CD4-positive, alpha-beta T cell (primary cell): ENCODE results near the gene OR5AS1. TPM values are rescaled to one million over a fixed set of nuclear protein-coding genes. Genes with fewer than 3 reads are reported as not detected.

Source experiments
- ATAC-seq: fragments of 200-7000 bp; cut with Tn5 transposase; one replicate; pipeline ENCODE4 v1.10.0; 2022; ENCODE audit warnings: mild to moderate bottlenecking; ENCODE audit not compliant: poor library complexity
- CTCF ChIA-PET: fragments of 350-600 bp; sonication (Branson Sonifier 250); formaldehyde crosslinking; loops from one replicate; lab custom pipeline; 2021; ENCODE audit warnings: antibody characterized with exemption, inconsistent platforms; lab: Charles Lee
- POLR2A ChIA-PET: fragments of 350-600 bp; sonication (Branson Sonifier 250); formaldehyde crosslinking; loops from one replicate; lab custom pipeline; 2021; ENCODE audit warnings: antibody characterized with exemption, inconsistent platforms; lab: Charles Lee
- DNase-seq, 14 experiments: peaks; one replicate each; pipeline ENCODE4 v3.0.0-alpha.2; 2013 to 2020; ENCODE audit warnings: mixed read lengths in 2 of 14
- H3K27ac ChIP-seq, 2 donors: one replicate each; pipeline versions ENCODE4 v1.5.1 to v1.7.0; 2013; ENCODE audit warnings: low read length in 2 of 2, low read depth in 1 of 2, mild to moderate bottlenecking in 1 of 2
- H3K27me3 ChIP-seq, 2 experiments: 1 replicate in 1 of 2; 2 replicates in 1 of 2; pipeline versions ENCODE4 v1.6.1 to v1.7.0; 2013; ENCODE audit warnings: low read length in 2 of 2, control low read depth in 1 of 2, mild to moderate bottlenecking in 1 of 2, moderate library complexity in 1 of 2; ENCODE audit not compliant: insufficient read depth in 2 of 2, control insufficient read depth in 1 of 2
- H3K36me3 ChIP-seq: one replicate; pipeline ENCODE4 v1.6.1; 2013; ENCODE audit warnings: low read length, control low read depth; ENCODE audit not compliant: insufficient read depth
- H3K4me1 ChIP-seq: one replicate; pipeline ENCODE4 v1.6.1; 2013; ENCODE audit warnings: low read length, control low read depth; ENCODE audit not compliant: insufficient read depth
- H3K4me3 ChIP-seq: one replicate; pipeline ENCODE4 v1.5.1; 2013; ENCODE audit warnings: mild to moderate bottlenecking, low read length, moderate library complexity
- H3K9me3 ChIP-seq, 2 experiments: 1 replicate in 1 of 2; 2 replicates in 1 of 2; pipeline versions ENCODE4 v1.6.1 to v1.7.0; 2013; ENCODE audit warnings: low read length in 2 of 2, mild to moderate bottlenecking in 2 of 2, control low read depth in 1 of 2, moderate library complexity in 1 of 2; ENCODE audit not compliant: control insufficient read depth in 1 of 2, insufficient read depth in 1 of 2
- H3K27ac Mint-ChIP-seq: one replicate; pipeline ENCODE4 v1.8.0; 2020; ENCODE audit warnings: mixed read lengths
- H3K27me3 Mint-ChIP-seq: one replicate; pipeline ENCODE4 v1.8.0; 2021; ENCODE audit warnings: mixed read lengths
- H3K36me3 Mint-ChIP-seq: one replicate; pipeline ENCODE4 v1.8.0; 2021; ENCODE audit warnings: low read depth, mixed read lengths
- H3K4me1 Mint-ChIP-seq: one replicate; pipeline ENCODE4 v1.8.0; 2021; ENCODE audit warnings: low read depth, mixed read lengths
- H3K4me3 Mint-ChIP-seq: one replicate; pipeline ENCODE4 v1.8.0; 2020; ENCODE audit warnings: mild to moderate bottlenecking, mixed read lengths
- H3K9me3 Mint-ChIP-seq: one replicate; pipeline ENCODE4 v1.8.0; 2020; ENCODE audit warnings: mixed read lengths
- CTCF ChIP-seq: fragments of 200-600 bp; IDR thresholded peaks from one replicate; pipeline ENCODE4 v1.8.0; 2022; ENCODE audit warnings: antibody characterized with exemption, mild to moderate bottlenecking
- intact Hi-C, 2 experiments: fragments of 100-400 bp; cut with DNase I in 1 of 2; cut with micrococcal nuclease in 1 of 2; formaldehyde crosslinking; loops; one replicate each; pipeline versions ENCODE4 v1.15.1 to v1.9.0; 2023 to 2025; cut with DNase I, micrococcal nuclease
- polyA plus RNA-seq, 2 donors: library from polyadenylated mRNA; unstranded; fragments of 120-200 nt; gene quantifications; one replicate each; pipeline ENCODE4 v1.2.1, GENCODE V29; 2013
- total RNA-seq, 174 experiments: library from RNA in 2 of 174; stranded (reverse) in 2 of 174; gene quantifications; one replicate each; pipeline ENCODE4 v1.2.3 and lab custom pipeline; 2021 to 2026

Gene OR5AS1
- total RNA-seq, result not detected
- not detected for polyA plus RNA-seq (2013, experiment 1 of 2)
- polyA plus RNA-seq (2013, experiment 2 of 2), result not detected
- total RNA-seq (lab: John Stamatoyannopoulos, UW), result 0 to 0.14 (median 0) reads per million in 172 experiments

- Mint-ChIP-seq H3K27ac (no peak within 1 kb of the TSS), H3K36me3 (no peaks in the 10 kb centered on the region), H3K9me3 (peaks cover 4% of the 10 kb centered on the region), H3K27me3 (no peaks in the 10 kb centered on the region), H3K4me1 (no peaks in the 10 kb centered on the region), H3K4me3 (no peak within 1 kb of the TSS)
- no peak for ATAC-seq
- intact Hi-C loops, result no loop called here
- Histone ChIP-seq H3K4me3 (no peak within 1 kb of the TSS), H3K27ac (no peak within 1 kb of the TSS), H3K27me3 (no peaks in the 10 kb centered on the region), H3K4me1 (no peaks in the 10 kb centered on the region), H3K36me3 (no peaks in the 10 kb centered on the region), H3K9me3 (no peaks in the 10 kb centered on the region)
- CTCF ChIA-PET, result no interaction called here
- POLR2A ChIA-PET, result no interaction called here
- DNase-seq, result no peak
- TF ChIP-seq CTCF, result no peak
Measured at GRCh38 chr11:56027354-56027753, at the start of gene OR5AS1. OR5AS1 (plus strand) TSS chr11:56027654; CDS start chr11:56030419, 2,765 bp downstream.

- no peak for TF ChIP-seq CTCF
- intact Hi-C loops, result no loop called here
- H3K4me3 Mint-ChIP-seq, result no peak within 1 kb of the TSS
- CTCF ChIA-PET, result no interaction called here
- H3K27me3 Mint-ChIP-seq, result no peaks in the 10 kb centered on the region
- DNase-seq, result no peak
- no peak within 1 kb of the TSS for H3K27ac Mint-ChIP-seq
- H3K27ac ChIP-seq, result no peak within 1 kb of the TSS
- no peaks in the 10 kb centered on the region for H3K27me3 ChIP-seq
- H3K4me1 ChIP-seq, result no peaks in the 10 kb centered on the region
- no peaks in the 10 kb centered on the region for H3K4me1 Mint-ChIP-seq
- no peaks in the 10 kb centered on the region for H3K9me3 ChIP-seq
- H3K36me3 Mint-ChIP-seq, result no peaks in the 10 kb centered on the region
- H3K9me3 Mint-ChIP-seq, result peaks cover 12% of the 10 kb centered on the region
- no peak for ATAC-seq
- POLR2A ChIA-PET, result no interaction called here
- no peak within 1 kb of the TSS for H3K4me3 ChIP-seq
- no peaks in the 10 kb centered on the region for H3K36me3 ChIP-seq
Measured at GRCh38 chr11:55994525-55994924, 32.9 kb upstream of the OR5AS1 start, which contains the start of gene OR5F1. OR5F1 (minus strand) TSS chr11:55994625; CDS start chr11:55994625, 0 bp downstream.

GRCh38 chr11:56010716-56011115 is 16.7 kb upstream of the OR5AS1 start:
- H3K27ac ChIP-seq, result no peak overlapping the region
- no peaks in the 10 kb centered on the region for H3K36me3 Mint-ChIP-seq
- H3K4me3 Mint-ChIP-seq, result no peak overlapping the region
- peaks cover 11% of the 10 kb centered on the region for H3K9me3 Mint-ChIP-seq
- H3K4me1 ChIP-seq, result no peaks in the 10 kb centered on the region
- ChIA-PET POLR2A (no interaction called here), CTCF (no interaction called here)
- no peaks in the 10 kb centered on the region for H3K27me3 Mint-ChIP-seq
- ATAC-seq (no peak), DNase-seq (no peak)
- no peak overlapping the region for H3K27ac Mint-ChIP-seq
- no peaks in the 10 kb centered on the region for H3K27me3 ChIP-seq
- intact Hi-C loops, result no loop called here
- H3K4me3 ChIP-seq, result no peak overlapping the region
- H3K9me3 ChIP-seq, result no peaks in the 10 kb centered on the region
- H3K4me1 Mint-ChIP-seq, result no peaks in the 10 kb centered on the region
- TF ChIP-seq CTCF, result no peak
- no peaks in the 10 kb centered on the region for H3K36me3 ChIP-seq
